Measurements from ENCODE around the gene RXRB. TPM values are rescaled to one million over a fixed set of nuclear protein-coding genes. Genes with fewer than 3 reads are reported as not detected.

Gene RXRB
- total and polyA plus RNA-seq, 2 of the 13 experiments (the other 11 are each of a cell fraction or from before 2014, with no cell fraction given) = 26.7 to 55.7 TPM

- TF ChIP-seq NFE2L1 (CRISPR knock-in tag; IDR thresholded peaks at IDR 0.05; ENCODE audit: borderline replicate concordance) (no peak), REL (CRISPR knock-in tag; conservative IDR thresholded peaks at IDR 0.05) (no peak; the same call in 1 of the 2 replicates), REPIN1 (CRISPR knock-in tag; IDR thresholded peaks at IDR 0.05; ENCODE audit: borderline replicate concordance, low read depth) (peak; percentile 50; the same call in 1 of the 2 replicates), ZNF550 (CRISPR knock-in tag; IDR thresholded peaks at IDR 0.05; ENCODE audit: borderline replicate concordance) (no peak), ZBTB25 (CRISPR knock-in tag; IDR thresholded peaks at IDR 0.05) (peak; percentile 99), ZNF552 (CRISPR knock-in tag; IDR thresholded peaks at IDR 0.05; ENCODE audit: borderline replicate concordance) (no peak), ZSCAN31 (CRISPR knock-in tag; IDR thresholded peaks at IDR 0.05; ENCODE audit: low read depth) (no peak; the same call in none of the 2 replicates), PAXIP1 (CRISPR knock-in tag; conservative IDR thresholded peaks at IDR 0.05) (peak; percentile 97), RNF219 (CRISPR knock-in tag; IDR thresholded peaks at IDR 0.05) (0 out of 2 replicates have a peak, but pooled peaks have one; percentile 67), HMG20A (CRISPR knock-in tag; IDR thresholded peaks at IDR 0.05; ENCODE audit: borderline replicate concordance) (peak; percentile 98), CENPX (CRISPR knock-in tag; IDR thresholded peaks at IDR 0.05) (no peak), ZNF724P (CRISPR knock-in tag; IDR thresholded peaks at IDR 0.05; ENCODE audit: borderline replicate concordance) (no peak), NBN (conservative IDR thresholded peaks at IDR 0.05) (no peak), HIVEP1 (CRISPR knock-in tag; IDR thresholded peaks at IDR 0.05) (peak; percentile 80; the same call in 1 of the 2 replicates), SP140L (CRISPR knock-in tag; IDR thresholded peaks at IDR 0.05; ENCODE audit: borderline replicate concordance) (no peak), NCOA1 (CRISPR knock-in tag; IDR thresholded peaks at IDR 0.05) (no peak), ZNF720 (CRISPR knock-in tag; IDR thresholded peaks at IDR 0.05) (no peak), ZBTB1 (CRISPR knock-in tag; IDR thresholded peaks at IDR 0.05; ENCODE audit: borderline replicate concordance) (no peak), MYPOP (CRISPR knock-in tag; IDR thresholded peaks at IDR 0.05) (peak; percentile 87; the same call in 1 of the 2 replicates), HHEX (CRISPR knock-in tag; IDR thresholded peaks at IDR 0.05) (peak; percentile 82), ZNF816 (CRISPR knock-in tag; IDR thresholded peaks at IDR 0.05; ENCODE audit: borderline replicate concordance) (no peak), HES4 (CRISPR knock-in tag; IDR thresholded peaks at IDR 0.05; ENCODE audit: borderline replicate concordance) (no peak), MAFF (IDR thresholded peaks at IDR 0.05; ENCODE audit: low read depth, low read length) (0 out of 2 replicates have a peak, but pooled peaks have one; percentile 10)
Measured at GRCh38 chr6:33198159-33198852, 2.2 kb downstream of the RXRB start (continued).
